HCT116 (cell line): ENCODE data around the gene GAD1. TPM values are rescaled to one million over a fixed set of nuclear protein-coding genes. Genes with fewer than 3 reads are reported as not detected.

Experiments
- ATAC-seq: fragments of 200-7000 bp; cut with Tn5 transposase; 2 replicates; pipeline ENCODE4 v1.9.1; 2020; ENCODE audit warnings: mild to moderate bottlenecking, moderate library complexity
- BruUV-seq: library from RNA; stranded (reverse); fragments of 400-500 nt; replicated peaks from 2 replicates; lab custom pipeline; 2021; lab: Mats Ljungman, UMichigan
- CTCF ChIA-PET: fragments of 300-600 bp; sonication (Branson Sonifier 250); formaldehyde crosslinking; loops from one replicate; lab custom pipeline; 2021; ENCODE audit warnings: antibody characterized with exemption; lab: Charles Lee
- POLR2A ChIA-PET: fragments of 300-600, 350-600 bp; sonication (Branson Sonifier 250); formaldehyde crosslinking; loops from one replicate; lab custom pipeline; 2021; ENCODE audit warnings: antibody characterized with exemption; lab: Charles Lee
- RAD21 ChIA-PET, 2 experiments: fragments of 300-600 bp; sonication (Branson Sonifier 250); formaldehyde crosslinking; loops; one replicate each; lab custom pipeline; 2023; ENCODE audit warnings: low total read pairs in 2 of 2; ENCODE audit not compliant: uncharacterized antibody in 2 of 2, unreplicated experiment in 2 of 2, low non-redundant PET in 1 of 2; lab: Charles Lee
- DNase-seq: peaks from one replicate; pipeline ENCODE4 v3.0.0-alpha.2; 2010; ENCODE audit warnings: low read depth, low spot score
- H2AFZ ChIP-seq: fragments of 200-600 bp; shearing (Covaris generic), sonication (generic); 2 replicates; pipeline ENCODE4 v1.6.1; 2017; ENCODE audit warnings: low read depth, mixed run types, mixed read lengths, antibody characterized with exemption, low read length; ENCODE audit not compliant: poor library complexity, severe bottlenecking
- H3K27ac ChIP-seq: 2 replicates; pipeline ENCODE4 v1.5.1; 2012; ENCODE audit warnings: low read depth, low read length
- H3K27me3 ChIP-seq: fragments of 200-600 bp; sonication (generic); 2 replicates; pipeline ENCODE4 v1.6.1; 2016; ENCODE audit warnings: mixed run types, low read length, mixed read lengths; ENCODE audit not compliant: insufficient read depth
- H3K36me3 ChIP-seq, 2 experiments: fragments of 200-500 bp in 1 of 2; fragments of 200-600 bp in 1 of 2; sonication (Bioruptor generic) in 1 of 2; sonication (generic) in 1 of 2; 2 replicates each; pipeline versions ENCODE4 v1.5.1 to v1.6.1; 2014 to 2016; ENCODE audit warnings: low read length in 2 of 2, inconsistent platforms in 1 of 2, mixed read lengths in 1 of 2, mixed run types in 1 of 2; ENCODE audit not compliant: insufficient read depth in 2 of 2, control insufficient read depth in 1 of 2
- H3K4me1 ChIP-seq, 2 experiments: fragments of 200-600 bp in 1 of 2; sonication (generic) in 1 of 2; 2 replicates each; pipeline versions ENCODE4 v1.5.1 to v1.6.1; 2012 to 2017; ENCODE audit warnings: low read length in 2 of 2, inconsistent platforms in 1 of 2, mild to moderate bottlenecking in 1 of 2, mixed read lengths in 1 of 2, mixed run types in 1 of 2, moderate library complexity in 1 of 2; ENCODE audit not compliant: insufficient read depth in 2 of 2, control insufficient read depth in 1 of 2
- H3K4me2 ChIP-seq: fragments of 200-600 bp; sonication (generic); 2 replicates; pipeline ENCODE4 v1.6.1; 2017; ENCODE audit warnings: mixed run types, low read length, mixed read lengths
- H3K4me3 ChIP-seq, 2 experiments: fragments of 200-600 bp in 1 of 2; sonication (generic) in 1 of 2; replicated peaks in 1 of 2; 2 replicates each; pipeline ENCODE4 v1.5.1; 2011 to 2016; ENCODE audit warnings: low read length in 2 of 2, control low read depth in 1 of 2, low read depth in 1 of 2, mild to moderate bottlenecking in 1 of 2, mixed read lengths in 1 of 2, mixed run types in 1 of 2
- H3K79me2 ChIP-seq: fragments of 200-600 bp; sonication (generic); 2 replicates; pipeline ENCODE4 v1.6.1; 2017; ENCODE audit warnings: mild to moderate bottlenecking, mixed run types, low read length, moderate library complexity, mixed read lengths; ENCODE audit not compliant: insufficient read depth
- H3K9ac ChIP-seq: fragments of 200-600 bp; sonication (generic); 2 replicates; pipeline ENCODE4 v1.6.1; 2016; ENCODE audit warnings: low read length, mixed read lengths
- H3K9me2 ChIP-seq: fragments of 200-600 bp; sonication (generic), shearing (Covaris generic); 2 replicates; pipeline ENCODE4 v1.6.1; 2017; ENCODE audit warnings: mixed run types, mild to moderate bottlenecking, moderate library complexity; ENCODE audit not compliant: insufficient read depth
- H3K9me3 ChIP-seq, 2 experiments: fragments of 200-500 bp in 1 of 2; fragments of 200-600 bp in 1 of 2; sonication (Bioruptor generic) in 1 of 2; sonication (generic) in 1 of 2; 2 replicates each; pipeline ENCODE4 v1.6.1; 2014 to 2017; ENCODE audit warnings: low read length in 2 of 2, mixed read lengths in 2 of 2, inconsistent platforms in 1 of 2, low read depth in 1 of 2, mild to moderate bottlenecking in 1 of 2, mixed run types in 1 of 2, moderate library complexity in 1 of 2; ENCODE audit not compliant: control insufficient read depth in 1 of 2, insufficient read depth in 1 of 2
- H4K20me1 ChIP-seq: fragments of 200-600 bp; sonication (generic), shearing (Covaris generic); 2 replicates; pipeline ENCODE4 v1.6.1; 2017; ENCODE audit warnings: mixed run types, mild to moderate bottlenecking, moderate library complexity; ENCODE audit not compliant: insufficient read depth
- CBX3 ChIP-seq: IDR thresholded peaks from 2 replicates; pipeline ENCODE4 v1.6.1; 2012; ENCODE audit warnings: low read depth
- CTCF ChIP-seq, 3 experiments: fragments of 200-600 bp in 1 of 3; sonication (generic) in 1 of 3; IDR thresholded peaks in 2 of 3; conservative IDR thresholded peaks in 1 of 3; 2 replicates each; pipeline ENCODE4 v1.5.1; 2012 to 2017; ENCODE audit warnings: low read depth in 2 of 3, low read length in 2 of 3, antibody characterized with exemption in 1 of 3, borderline replicate concordance in 1 of 3, control low read depth in 1 of 3, mild to moderate bottlenecking in 1 of 3, mixed read lengths in 1 of 3, mixed run types in 1 of 3, moderate library complexity in 1 of 3; ENCODE audit not compliant: insufficient read depth in 1 of 3
- EGR1 ChIP-seq: IDR thresholded peaks from 2 replicates; pipeline ENCODE4 v1.6.1; 2012; ENCODE audit warnings: low read depth
- EZH2 ChIP-seq: fragments of 200-600 bp; sonication (generic); IDR thresholded peaks from 2 replicates; pipeline ENCODE4 v1.6.1; 2017; ENCODE audit warnings: antibody characterized with exemption, mixed run types
- MAX ChIP-seq: IDR thresholded peaks from 2 replicates; pipeline ENCODE4 v1.6.1; 2012
- SIN3A ChIP-seq: IDR thresholded peaks from 2 replicates; pipeline ENCODE4 v1.6.1; 2012; ENCODE audit warnings: low read depth
- SP1 ChIP-seq: IDR thresholded peaks from 2 replicates; pipeline ENCODE4 v1.6.1; 2012; ENCODE audit warnings: low read depth
- TCF7L2 ChIP-seq: IDR thresholded peaks from 2 replicates; pipeline ENCODE4 v1.7.0; 2011; ENCODE audit warnings: borderline replicate concordance, inconsistent platforms; ENCODE audit not compliant: insufficient read depth, insufficient read length; ENCODE audit errors: extremely low read depth
- ZFX ChIP-seq: fragments of 450-650 bp; IDR thresholded peaks from 2 replicates; pipeline ENCODE4 v1.6.1; 2017
- intact Hi-C: fragments of 100-400 bp; cut with micrococcal nuclease; formaldehyde crosslinking; loops from 2 replicates; pipeline ENCODE4 v1.10.0; 2022
- total RNA-seq: library from RNA; stranded (reverse); gene quantifications from one replicate; pipeline ENCODE4 v1.2.1, GENCODE V29; 2021; ENCODE audit not compliant: unreplicated experiment

The GAD1 gene
- total RNA-seq, 1 experiment from 2014 or later: 11.0 TPM

- Histone ChIP-seq H3K4me1 (peaks cover 3 to 27% of the 10 kb centered on the region in 2 experiments; a peak in 3 of 4 replicates), H4K20me1 (no peaks in the 10 kb centered on the region), H3K27ac (no peak overlapping the region), H3K9me3 (no peaks in the 10 kb centered on the region), H3K79me2 (no peaks in the 10 kb centered on the region), H3K9me2 (no peaks in the 10 kb centered on the region), H3K4me2 (no peak overlapping the region), H2AFZ (no peak overlapping the region), H3K36me3 (no peaks in the 10 kb centered on the region), H3K9ac (no peak overlapping the region), H3K4me3 (no peak overlapping the region), H3K27me3 (no peaks in the 10 kb centered on the region)
- DNase-seq (no peak), ATAC-seq (no peak)
- intact Hi-C loops: loop anchor here (5.0 kb wide), 1 partner anchor 458 kb away; no protein-coding TSS in a partner anchor
- RAD21 ChIA-PET: no interaction called here
- CTCF ChIA-PET: no interaction called here
- no TSS peak for BruUV-seq
- POLR2A ChIA-PET: no interaction called here
- TF ChIP-seq EZH2: no peak
- no peak for TF ChIP-seq MAX
- TF ChIP-seq SIN3A: no peak
- TF ChIP-seq CTCF (IDR thresholded peaks at IDR 0.05 in 2 of 3, conservative IDR thresholded peaks at IDR 0.05 in 1 of 3; ENCODE audit: borderline replicate concordance in 1 of 3, insufficient read depth in 1 of 3, low read depth in 2 of 3, low read length in 2 of 3): no peak
- no peak for TF ChIP-seq CBX3
- TF ChIP-seq EGR1: no peak
- TF ChIP-seq TCF7L2: no peak
- no peak for TF ChIP-seq SP1
- no peak for TF ChIP-seq ZFX
Observed at GRCh38 chr2:170819680-170820664, 3.3 kb downstream of the GAD1 start.
